Measurements from ENCODE around the gene TPSG1.
A peak's percentile ranks its signal among the peaks of the same experiment; 100 is the strongest.
"Not testable (repeated sequence)": the region's sequence is repeated elsewhere in the genome, so short reads cannot be mapped to it uniquely, and the experiment has no call there.

Gene TPSG1

GRCh38 chr16:1193825-1194581, 31.1 kb downstream of the TPSG1 start:
- no peak for DNase-seq

GRCh38 chr16:1193143-1193824, 31.8 kb downstream of the TPSG1 start:
- DNase-seq, result no peak

GRCh38 chr16:1192384-1193073, 32.5 kb downstream of the TPSG1 start:
- DNase-seq, result no peak

- not testable (repeated sequence) for DNase-seq
Measured at GRCh38 chr16:1190789-1191188, 34.3 kb downstream of the TPSG1 start.

GRCh38 chr16:1189455-1189854, 35.6 kb downstream of the TPSG1 start:
- DNase-seq, result no peak

GRCh38 chr16:1188432-1189189, 36.5 kb downstream of the TPSG1 start:
- DNase-seq, result peak; percentile 46 to 74 (median 49)

GRCh38 chr16:1185460-1186207, 39.4 kb downstream of the TPSG1 start:
- not testable (repeated sequence) for DNase-seq

- no peak for DNase-seq
Measured at GRCh38 chr16:1184980-1185379, 40.1 kb downstream of the TPSG1 start.

- DNase-seq, result no peak
Measured at GRCh38 chr16:1184156-1184868, 40.8 kb downstream of the TPSG1 start.

- peak in 1 of 3 donors; percentile 6 for DNase-seq
Measured at GRCh38 chr16:1182950-1183907, 41.8 kb downstream of the TPSG1 start.

- DNase-seq, result no peak
Measured at GRCh38 chr16:1182316-1182671, 42.8 kb downstream of the TPSG1 start.

GRCh38 chr16:1181404-1182315, 43.4 kb downstream of the TPSG1 start:
- no peak for DNase-seq

GRCh38 chr16:1180549-1181403, 44.3 kb downstream of the TPSG1 start:
- DNase-seq, result no peak

- DNase-seq, result no peak
Measured at GRCh38 chr16:1178295-1178910, 46.7 kb downstream of the TPSG1 start.

GRCh38 chr16:1177750-1178149, 47.3 kb downstream of the TPSG1 start:
- no peak for DNase-seq

- no peak for DNase-seq
Measured at GRCh38 chr16:1177053-1177452, 48.0 kb downstream of the TPSG1 start.

- DNase-seq, result no peak
Measured at GRCh38 chr16:1176280-1176897, 48.7 kb downstream of the TPSG1 start.
